ENCODE measurements around the gene RGS12.

GRCh38 chr4:3252480-3252828 is 40.4 kb upstream of the RGS12 start:
- TF ChIP-seq CTCF (conservative IDR thresholded peaks at IDR 0.05 in 1 of 2, IDR thresholded peaks at IDR 0.05 in 1 of 2; ENCODE audit: extremely low read depth in 1 of 2, insufficient read depth in 1 of 2, low read depth in 1 of 2, low read length in 2 of 2) (no peak), EZH2 (IDR thresholded peaks at IDR 0.05; ENCODE audit: borderline replicate concordance, low read length) (no peak)

All from mammary epithelial cell (primary cell).